PC-3 (cell line): ENCODE data around the gene CNPY1. TPM values are rescaled to one million over a fixed set of nuclear protein-coding genes. Genes with fewer than 3 reads are reported as not detected.
"Not testable (repeated sequence)": the region's sequence is repeated elsewhere in the genome, so short reads cannot be mapped to it uniquely, and the experiment has no call there.

Experiments used
- ATAC-seq: fragments of 200-7000 bp; cut with Tn5 transposase; 2 replicates; pipeline ENCODE4 v1.9.1; 2020; ENCODE audit warnings: mild to moderate bottlenecking, moderate library complexity
- BruUV-seq: library from RNA; stranded (reverse); fragments of 400-500 nt; replicated peaks from 2 replicates; lab custom pipeline; 2021; lab: Mats Ljungman, UMichigan
- CTCF ChIA-PET: fragments of 300-600 bp; sonication (Branson Sonifier 250); formaldehyde crosslinking; loops from one replicate; lab custom pipeline; 2022; ENCODE audit warnings: antibody characterized with exemption; lab: Charles Lee
- POLR2A ChIA-PET: fragments of 300-600 bp; sonication (Branson Sonifier 250); formaldehyde crosslinking; loops from one replicate; lab custom pipeline; 2022; ENCODE audit warnings: antibody characterized with exemption; ENCODE audit not compliant: unreplicated experiment; lab: Charles Lee
- DNase-seq: peaks from one replicate; pipeline ENCODE4 v3.0.0-alpha.2; 2015
- H2AFZ ChIP-seq: fragments of 300-600 bp; sonication (generic); 2 replicates; pipeline ENCODE4 v1.6.0; 2016; ENCODE audit warnings: antibody characterized with exemption, low read length
- H3F3A ChIP-seq: fragments of 300-600 bp; sonication (generic); one replicate; pipeline ENCODE4 v1.6.0; 2017; ENCODE audit warnings: antibody characterized with exemption, low read length, control low read depth, mild to moderate bottlenecking; ENCODE audit not compliant: unreplicated experiment
- H3K27ac ChIP-seq: fragments of 300-600 bp; sonication (generic); 2 replicates; pipeline ENCODE4 v1.5.1; 2016; ENCODE audit warnings: mild to moderate bottlenecking, low read length
- H3K27me3 ChIP-seq: fragments of 300-600 bp; sonication (generic); 2 replicates; pipeline ENCODE4 v1.6.1; 2016; ENCODE audit warnings: low read length, mixed read lengths
- H3K36me3 ChIP-seq: fragments of 300-600 bp; sonication (generic); 2 replicates; pipeline ENCODE4 v1.6.1; 2016; ENCODE audit warnings: low read depth, mixed run types, low read length, mixed read lengths
- H3K4me1 ChIP-seq: fragments of 300-600 bp; sonication (generic); 2 replicates; pipeline ENCODE4 v1.5.1; 2016; ENCODE audit warnings: low read length; ENCODE audit not compliant: insufficient read depth
- H3K4me2 ChIP-seq: fragments of 300-600 bp; sonication (generic); 2 replicates; pipeline ENCODE4 v1.6.0; 2016; ENCODE audit warnings: low read length
- H3K4me3 ChIP-seq: fragments of 300-600 bp; sonication (generic); 2 replicates; pipeline ENCODE4 v1.5.1; 2016; ENCODE audit warnings: mild to moderate bottlenecking, low read length, mixed read lengths
- H3K79me2 ChIP-seq: fragments of 300-600 bp; sonication (generic); 2 replicates; pipeline ENCODE4 v1.6.1; 2017; ENCODE audit warnings: low read length, mixed read lengths
- H3K9ac ChIP-seq: fragments of 300-600 bp; sonication (generic); 2 replicates; pipeline ENCODE4 v1.6.0; 2016; ENCODE audit warnings: mild to moderate bottlenecking, low read length
- H3K9me2 ChIP-seq: fragments of 300-600 bp; sonication (generic); replicated peaks from 2 replicates; pipeline ENCODE4 v1.6.1; 2016; ENCODE audit warnings: mixed run types, low read length, mixed read lengths
- H3K9me3 ChIP-seq: fragments of 300-600 bp; sonication (generic); 2 replicates; pipeline ENCODE4 v1.6.1; 2016; ENCODE audit warnings: low read length, mixed read lengths
- H4K20me1 ChIP-seq: fragments of 300-600 bp; sonication (generic); 2 replicates; pipeline ENCODE4 v1.6.1; 2016; ENCODE audit warnings: low read length, mixed read lengths
- EZH2 ChIP-seq: fragments of 300-600 bp; sonication (generic); IDR thresholded peaks from one replicate; pipeline ENCODE4 v1.6.1; 2017; ENCODE audit warnings: antibody characterized with exemption, mild to moderate bottlenecking, low read length; ENCODE audit not compliant: unreplicated experiment
- EZH2phosphoT487 ChIP-seq: fragments of 300-600 bp; sonication (generic); IDR thresholded peaks from 2 replicates; pipeline ENCODE4 v1.6.1; 2018; ENCODE audit warnings: mild to moderate bottlenecking, antibody characterized with exemption, low read length, borderline replicate concordance
- intact Hi-C: fragments of 100-400 bp; cut with micrococcal nuclease; formaldehyde crosslinking; loops from 2 replicates; pipeline ENCODE4 v1.9.0; 2023
- total RNA-seq: library from RNA; depleted of rRNA; stranded (reverse); fragments of >200 nt; gene quantifications from 2 replicates; pipeline ENCODE4 v1.2.3, GENCODE V29; 2014
- TF ChIP-seq, protein P1 (sequence below): fragments of 300-600 bp; sonication (generic); conservative IDR thresholded peaks from 2 replicates; pipeline ENCODE4 v1.5.1; 2017; ENCODE audit warnings: antibody characterized with exemption, low read depth, mild to moderate bottlenecking, low read length

CNPY1 gene
- total RNA-seq, 1 experiment from 2014 or later = not detected

DNA sequence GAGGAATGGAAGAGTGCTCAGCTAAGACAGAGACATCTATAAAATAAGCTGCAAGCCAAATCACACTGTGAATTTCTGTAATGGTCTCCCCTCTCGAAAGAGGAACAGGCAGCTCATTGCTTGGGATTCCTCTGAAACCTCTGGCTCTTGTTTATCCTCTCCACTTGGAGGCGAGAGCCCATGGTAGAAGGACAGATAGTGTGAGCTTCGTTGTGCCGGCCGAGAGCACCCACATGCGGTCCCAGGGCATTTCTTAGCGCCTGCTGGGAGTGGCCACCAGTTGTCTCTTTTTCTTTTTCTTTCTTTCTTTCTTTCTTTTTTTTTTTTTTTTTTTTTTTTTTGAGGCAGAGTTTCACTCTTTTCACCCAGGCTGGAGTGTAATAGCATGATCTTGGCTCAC is 26.2 kb downstream of the CNPY1 start:
- TF ChIP-seq EZH2 (no peak), EZH2phosphoT487 (no peak)
- TF ChIP-seq, protein P1, sequence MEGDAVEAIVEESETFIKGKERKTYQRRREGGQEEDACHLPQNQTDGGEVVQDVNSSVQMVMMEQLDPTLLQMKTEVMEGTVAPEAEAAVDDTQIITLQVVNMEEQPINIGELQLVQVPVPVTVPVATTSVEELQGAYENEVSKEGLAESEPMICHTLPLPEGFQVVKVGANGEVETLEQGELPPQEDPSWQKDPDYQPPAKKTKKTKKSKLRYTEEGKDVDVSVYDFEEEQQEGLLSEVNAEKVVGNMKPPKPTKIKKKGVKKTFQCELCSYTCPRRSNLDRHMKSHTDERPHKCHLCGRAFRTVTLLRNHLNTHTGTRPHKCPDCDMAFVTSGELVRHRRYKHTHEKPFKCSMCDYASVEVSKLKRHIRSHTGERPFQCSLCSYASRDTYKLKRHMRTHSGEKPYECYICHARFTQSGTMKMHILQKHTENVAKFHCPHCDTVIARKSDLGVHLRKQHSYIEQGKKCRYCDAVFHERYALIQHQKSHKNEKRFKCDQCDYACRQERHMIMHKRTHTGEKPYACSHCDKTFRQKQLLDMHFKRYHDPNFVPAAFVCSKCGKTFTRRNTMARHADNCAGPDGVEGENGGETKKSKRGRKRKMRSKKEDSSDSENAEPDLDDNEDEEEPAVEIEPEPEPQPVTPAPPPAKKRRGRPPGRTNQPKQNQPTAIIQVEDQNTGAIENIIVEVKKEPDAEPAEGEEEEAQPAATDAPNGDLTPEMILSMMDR = no peak

DNA sequence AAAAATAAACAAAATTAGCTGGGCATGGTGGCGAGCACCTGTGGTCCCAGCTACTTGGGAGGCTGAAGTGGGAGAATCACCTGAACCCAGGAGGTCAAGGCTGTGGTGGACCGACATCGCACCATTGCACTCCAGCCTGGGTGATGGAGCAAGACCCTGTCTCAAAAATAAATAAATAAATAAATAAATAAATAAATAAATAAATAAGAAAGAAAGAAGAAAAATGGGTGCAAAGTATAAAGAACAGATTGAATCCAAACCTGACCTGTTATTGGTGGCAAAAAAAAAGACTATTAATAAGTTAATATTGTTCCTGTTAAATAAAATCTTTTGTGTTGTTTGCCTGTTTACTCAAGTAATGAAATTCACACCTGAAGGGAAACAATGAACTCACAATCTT is 27.0 kb downstream of the CNPY1 start:
- BruUV-seq, H3K9me2 ChIP-seq, H3K4me3 ChIP-seq, H3K36me3 ChIP-seq, CTCF ChIA-PET, H3K79me2 ChIP-seq, H2AFZ ChIP-seq, H3F3A ChIP-seq, H3K4me1 ChIP-seq, POLR2A ChIA-PET, intact Hi-C loops, H3K4me2 ChIP-seq, H3K27ac ChIP-seq, ATAC-seq, H3K9ac ChIP-seq, H3K9me3 ChIP-seq, DNase-seq, H4K20me1 ChIP-seq: not testable (repeated sequence)
- peaks cover 92% of the 10 kb centered on the region for H3K27me3 ChIP-seq

More for the DNA sequence above, 26.2 kb downstream of the CNPY1 start:
- ATAC-seq = no peak
- ChIA-PET POLR2A (no interaction called here), CTCF (no interaction called here)
- Histone ChIP-seq H3K36me3 (no peaks in the 10 kb centered on the region), H3K4me2 (no peak overlapping the region), H3K4me3 (no peak overlapping the region), H3K27me3 (peaks cover 91% of the 10 kb centered on the region), H3K79me2 (no peaks in the 10 kb centered on the region), H3K4me1 (no peaks in the 10 kb centered on the region), H2AFZ (no peak overlapping the region), H4K20me1 (no peaks in the 10 kb centered on the region), H3K27ac (no peak overlapping the region), H3K9me2 (no peaks in the 10 kb centered on the region), H3K9ac (no peak overlapping the region), H3F3A (no peaks in the 10 kb centered on the region), H3K9me3 (no peaks in the 10 kb centered on the region)
- no TSS peak for BruUV-seq
- intact Hi-C loops = loop anchor here (5.0 kb wide), 2 partner anchors 138 to 593 kb away; no protein-coding TSS in a partner anchor
- no peak for DNase-seq

DNA sequence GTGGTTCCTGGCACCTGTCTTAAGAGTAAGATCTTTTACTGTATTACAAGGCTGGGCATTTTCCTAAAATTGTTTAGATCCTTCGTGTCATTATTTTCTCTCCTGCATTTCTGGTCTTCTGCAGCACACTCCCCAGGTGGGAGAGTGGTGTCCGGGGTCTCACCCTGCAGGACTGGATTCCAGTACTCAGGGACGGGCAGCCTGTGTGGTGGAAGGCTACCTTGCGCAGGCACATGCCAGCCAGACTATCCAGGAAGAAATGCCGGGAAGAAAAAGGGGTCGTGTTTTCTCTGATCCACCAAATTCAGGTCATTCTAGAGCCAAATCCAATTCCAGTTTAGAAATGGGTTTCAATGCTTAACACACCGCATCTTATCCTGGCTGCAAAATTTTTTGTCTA is 27.7 kb downstream of the CNPY1 start:
- H4K20me1 ChIP-seq = 0 out of 2 replicates have a peak, but pooled peaks cover 5% of the 10 kb centered on the region
- H3K9ac ChIP-seq = no peak overlapping the region
- H2AFZ ChIP-seq = no peak overlapping the region
- H3K4me1 ChIP-seq = no peaks in the 10 kb centered on the region
- BruUV-seq = no TSS peak
- ChIA-PET CTCF (no interaction called here), POLR2A (no interaction called here)
- H3K4me2 ChIP-seq = no peak overlapping the region
- no peak for ATAC-seq
- H3K36me3 ChIP-seq = no peaks in the 10 kb centered on the region
- H3K27me3 ChIP-seq = peaks cover 92% of the 10 kb centered on the region
- H3K9me2 ChIP-seq = no peaks in the 10 kb centered on the region
- H3K27ac ChIP-seq = no peak overlapping the region
- H3K79me2 ChIP-seq = no peaks in the 10 kb centered on the region
- H3K4me3 ChIP-seq = no peak overlapping the region
- no peaks in the 10 kb centered on the region for H3K9me3 ChIP-seq
- no peaks in the 10 kb centered on the region for H3F3A ChIP-seq
- intact Hi-C loops = no loop called here
- no peak for DNase-seq
- TF ChIP-seq, protein P1 = no peak
- no peak for TF ChIP-seq EZH2
